K562 (cell line): ENCODE results near the gene DOCK6. TPM values are rescaled to one million over a fixed set of nuclear protein-coding genes. Genes with fewer than 3 reads are reported as not detected.

Experiments
- ATAC-seq: fragments of 200-7000 bp; cut with Tn5 transposase; 3 replicates; pipeline ENCODE4 v1.9.1; 2020; ENCODE audit warnings: moderate library complexity
- BruUV-seq: library from RNA; stranded (reverse); fragments of 400-500 nt; replicated peaks from 2 replicates; lab custom pipeline; 2021; lab: Mats Ljungman, UMichigan
- CTCF ChIA-PET: fragments of 300-600 bp; formaldehyde crosslinking; extraction: SDS; loops from one replicate; lab custom pipeline; 2021; ENCODE audit warnings: low intra/inter-chr PET ratio; lab: Yijun Ruan, JAX
- POLR2A ChIA-PET: fragments of 300-600, 350-650 bp; sonication (Branson Sonifier 250); formaldehyde crosslinking; extraction: SDS; loops from one replicate; lab custom pipeline; 2021; ENCODE audit warnings: antibody characterized with exemption, inconsistent platforms; lab: Yijun Ruan, JAX
- DNase-seq, 4 experiments: peaks; one replicate each; pipeline versions ENCODE4 v3.0.0 to v3.0.0-alpha.2; 2011 to 2018; ENCODE audit warnings: low spot score in 3 of 4, mixed read lengths in 3 of 4; ENCODE audit errors: extremely low read depth in 1 of 4
- FAIRE-seq: peaks from 2 replicates; lab custom pipeline; 2011; peaks lifted over from hg19 to GRCh38; lab: Jason Lieb, UNC
- H2AFZ ChIP-seq: 2 replicates; pipeline ENCODE4 v1.6.0; 2011; ENCODE audit warnings: low read depth, low read length, control low read depth, inconsistent platforms
- H3K27ac ChIP-seq: fragments of 200-600 bp; 3 replicates; pipeline ENCODE4 v1.8.0; 2011; ENCODE audit warnings: low read depth, mild to moderate bottlenecking, control low read depth, inconsistent platforms, low read length, moderate library complexity, mixed read lengths; ENCODE audit errors: extremely low read depth
- H3K27me3 ChIP-seq, 2 experiments: fragments of 300-600 bp in 1 of 2; 2 replicates in 1 of 2; 3 replicates in 1 of 2; pipeline versions ENCODE4 v1.6.0 to v1.8.0; 2011; ENCODE audit warnings: inconsistent platforms in 2 of 2, low read length in 2 of 2, mild to moderate bottlenecking in 1 of 2, mixed read lengths in 1 of 2, moderate library complexity in 1 of 2; ENCODE audit not compliant: control insufficient read depth in 2 of 2, insufficient read depth in 2 of 2
- H3K36me3 ChIP-seq: fragments of 300-600 bp; 3 replicates; pipeline ENCODE4 v1.8.0; 2011; ENCODE audit warnings: mild to moderate bottlenecking, low read length, inconsistent platforms; ENCODE audit not compliant: control insufficient read depth, insufficient read depth
- H3K4me1 ChIP-seq, 2 experiments: fragments of 200-600 bp in 1 of 2; replicated peaks in 1 of 2; 2 replicates in 1 of 2; 3 replicates in 1 of 2; pipeline versions ENCODE4 v1.5.1 to v1.8.0; 2011; ENCODE audit warnings: inconsistent platforms in 2 of 2, low read length in 2 of 2, mild to moderate bottlenecking in 1 of 2, mixed read lengths in 1 of 2, moderate library complexity in 1 of 2; ENCODE audit not compliant: control insufficient read depth in 2 of 2, insufficient read depth in 2 of 2
- H3K4me2 ChIP-seq: 2 replicates; pipeline ENCODE4 v1.6.1; 2011; ENCODE audit warnings: low read length, control low read depth, inconsistent platforms, mixed read lengths; ENCODE audit not compliant: insufficient read depth
- H3K4me3 ChIP-seq: fragments of 200-600 bp; sonication (generic), shearing (Covaris generic); 2 replicates; pipeline ENCODE4 v1.5.1; 2016; ENCODE audit warnings: control low read depth, inconsistent platforms
- H3K79me2 ChIP-seq: fragments of 200-600 bp; 3 replicates; pipeline ENCODE4 v1.8.0; 2011; ENCODE audit warnings: low read length, inconsistent platforms; ENCODE audit not compliant: control insufficient read depth, insufficient read depth
- H3K9ac ChIP-seq, 2 experiments: 2 replicates each; pipeline versions ENCODE4 v1.6.0 to v1.6.1; 2011; ENCODE audit warnings: low read depth in 2 of 2, low read length in 2 of 2, control low read depth in 1 of 2, inconsistent platforms in 1 of 2, mild to moderate bottlenecking in 1 of 2, mixed read lengths in 1 of 2; ENCODE audit not compliant: insufficient read depth in 1 of 2
- H3K9me1 ChIP-seq: one replicate; pipeline ENCODE4 v1.6.0; 2011; ENCODE audit warnings: inconsistent platforms, mild to moderate bottlenecking, low read length, moderate library complexity; ENCODE audit not compliant: control insufficient read depth, insufficient read depth
- H3K9me3 ChIP-seq: replicated peaks from 2 replicates; pipeline ENCODE4 v1.5.1; 2011; ENCODE audit warnings: low read depth, low read length, inconsistent platforms; ENCODE audit not compliant: control insufficient read depth, insufficient read depth
- H4K20me1 ChIP-seq: replicated peaks from 2 replicates; pipeline ENCODE4 v1.6.1; 2011; ENCODE audit warnings: low read length, inconsistent platforms, mixed read lengths; ENCODE audit not compliant: control insufficient read depth, insufficient read depth
- ARID1B ChIP-seq: fragments of 450-650 bp; IDR thresholded peaks from 2 replicates; pipeline ENCODE4 v1.6.1; 2016; ENCODE audit warnings: antibody characterized with exemption, mild to moderate bottlenecking, inconsistent platforms
- BDP1 ChIP-seq: IDR thresholded peaks from 3 replicates; pipeline ENCODE4 v1.6.1; 2011; ENCODE audit not compliant: insufficient read length, insufficient read depth
- BHLHE40 ChIP-seq: IDR thresholded peaks from 2 replicates; pipeline ENCODE4 v1.6.1; 2011; ENCODE audit warnings: low read length, improper control_type of control experiment
- CBFA2T2 ChIP-seq: fragments of 450-650 bp; conservative IDR thresholded peaks from 2 replicates; pipeline ENCODE4 v1.6.1; 2017; ENCODE audit warnings: mild to moderate bottlenecking
- CBFA2T3 ChIP-seq: fragments of 450-650 bp; IDR thresholded peaks from 2 replicates; pipeline ENCODE4 v1.6.1; 2017
- ESRRB ChIP-seq: fragments of 250-450 bp; sonication (Bioruptor Pico); IDR thresholded peaks from 2 replicates; pipeline ENCODE4 v1.5.0; 2020; ENCODE audit warnings: mild to moderate bottlenecking, moderate library complexity, borderline replicate concordance
- ETV1 ChIP-seq: fragments of 450-650 bp; conservative IDR thresholded peaks from 2 replicates; pipeline ENCODE4 v1.6.1; 2016; ENCODE audit warnings: missing genetic modification characterization, control low read depth, low read depth, missing compliant biosample characterization
- ETV6 ChIP-seq, 3 experiments: fragments of 150-350 bp in 1 of 3; sonication (generic) in 1 of 3; formaldehyde crosslinking in 1 of 3; IDR thresholded peaks; 2 replicates each; pipeline versions ENCODE4 v1.6.1 to v1.8.0; 2014 to 2022; ENCODE audit warnings: borderline replicate concordance in 2 of 3, low read depth in 2 of 3, antibody characterized with exemption in 1 of 3, low read length in 1 of 3, mild to moderate bottlenecking in 1 of 3, missing genetic modification reagents in 1 of 3
- FOSL1 ChIP-seq: fragments of 200-800 bp; sonication (Bioruptor generic); conservative IDR thresholded peaks from 2 replicates; pipeline ENCODE4 v1.6.1; 2016; ENCODE audit warnings: missing genetic modification characterization, missing compliant biosample characterization
- JUND ChIP-seq, 2 experiments: IDR thresholded peaks; 2 replicates in 1 of 2; 3 replicates in 1 of 2; pipeline ENCODE4 v1.6.1; 2011; ENCODE audit warnings: borderline replicate concordance in 2 of 2, low read depth in 2 of 2, low read length in 2 of 2, improper control_type of control experiment in 1 of 2, missing biosample characterization in 1 of 2, missing genetic modification characterization in 1 of 2, missing genetic modification reagents in 1 of 2
- KLF16 ChIP-seq: IDR thresholded peaks from 2 replicates; pipeline ENCODE4 v1.6.1; 2016; ENCODE audit warnings: antibody characterized with exemption
- NCOA2 ChIP-seq, 2 experiments: fragments of 450-650 bp; IDR thresholded peaks; 2 replicates each; pipeline ENCODE4 v1.6.1; 2018; ENCODE audit warnings: mild to moderate bottlenecking in 2 of 2, moderate library complexity in 1 of 2; ENCODE audit not compliant: partially characterized antibody in 2 of 2
- POLR2AphosphoS2 ChIP-seq: IDR thresholded peaks from 2 replicates; pipeline ENCODE4 v1.6.1; 2012; ENCODE audit warnings: low read length, improper control_type of control experiment
- RAD21 ChIP-seq, 2 experiments: fragments of 250-450 bp in 1 of 2; fragments of 450-650 bp in 1 of 2; sonication (Bioruptor Pico) in 1 of 2; formaldehyde crosslinking in 1 of 2; IDR thresholded peaks in 1 of 2; conservative IDR thresholded peaks in 1 of 2; 2 replicates each; pipeline versions ENCODE4 v1.4.0 to v1.8.0; 2020 to 2022; ENCODE audit warnings: mild to moderate bottlenecking in 2 of 2, moderate library complexity in 1 of 2
- TAL1 ChIP-seq: fragments of 450-650 bp; IDR thresholded peaks from 2 replicates; pipeline ENCODE4 v1.6.1; 2016; ENCODE audit warnings: mild to moderate bottlenecking
- ZC3H11A ChIP-seq: IDR thresholded peaks from 2 replicates; pipeline ENCODE4 v1.6.1; 2012; ENCODE audit warnings: low read depth, low read length, improper control_type of control experiment
- ZEB2 ChIP-seq: fragments of 450-650 bp; IDR thresholded peaks from 2 replicates; pipeline ENCODE4 v1.6.1; 2016
- ZNF184 ChIP-seq: sonication (generic); formaldehyde crosslinking; IDR thresholded peaks from 2 replicates; pipeline ENCODE4 v1.5.0; 2020; ENCODE audit warnings: missing genetic modification reagents
- WGBS: fragments of 100-300 bp; shearing (Covaris generic); methylation state at CpG from one replicate; pipeline ENCODE4 v1.1.6; 2016; ENCODE audit warnings: low coverage, mixed read lengths; ENCODE audit not compliant: insufficient coverage; ENCODE audit errors: missing lambda C conversion rate; 5-methylcytosine and 5-hydroxymethylcytosine counted together
- in situ Hi-C: fragments of 300-500 bp; cut with MboI; formaldehyde crosslinking; loops from 4 replicates; pipeline ENCODE4 v1.15.0; 2018; ENCODE audit warnings: inconsistent platforms, mixed read lengths
- intact Hi-C: fragments of 100-400 bp; cut with micrococcal nuclease; formaldehyde crosslinking; loops from 2 replicates; pipeline ENCODE4 v1.14.2; 2022
- polyA plus RNA-seq, 8 experiments: library from polyadenylated mRNA; depleted of rRNA in 4 of 8; stranded (reverse) in 5 of 8; unstranded in 3 of 8; fragments of >200 nt; fragmentation: Nextera tagmentation in 2 of 8; fragmentation: Illumina TruSeq in 1 of 8; extraction: Ambion mirVana in 2 of 8; extraction: Trizol in 1 of 8; gene quantifications; 2 replicates each; pipeline versions ENCODE4 v1.2.1 to v1.2.3, GENCODE V29; 2011 to 2014; ENCODE audit warnings: inconsistent platforms in 1 of 8, missing spikeins in 1 of 8
- total RNA-seq, 7 experiments: library from RNA; depleted of rRNA in 6 of 7; stranded (reverse); fragments of >200 nt in 6 of 7; fragmentation: Illumina TruSeq in 2 of 7; extraction: Trizol in 2 of 7; gene quantifications; 2 replicates each; pipeline versions ENCODE4 v1.2.1 to v1.2.3, GENCODE V29; 2011 to 2021; ENCODE audit warnings: low replicate concordance in 1 of 7

Gene DOCK6
- total and polyA plus RNA-seq, 9 of the 15 experiments (the other 6 are each of a cell fraction or from before 2014, with no cell fraction given), result 0.35 to 19.3 (median 3.8) TPM

DNA sequence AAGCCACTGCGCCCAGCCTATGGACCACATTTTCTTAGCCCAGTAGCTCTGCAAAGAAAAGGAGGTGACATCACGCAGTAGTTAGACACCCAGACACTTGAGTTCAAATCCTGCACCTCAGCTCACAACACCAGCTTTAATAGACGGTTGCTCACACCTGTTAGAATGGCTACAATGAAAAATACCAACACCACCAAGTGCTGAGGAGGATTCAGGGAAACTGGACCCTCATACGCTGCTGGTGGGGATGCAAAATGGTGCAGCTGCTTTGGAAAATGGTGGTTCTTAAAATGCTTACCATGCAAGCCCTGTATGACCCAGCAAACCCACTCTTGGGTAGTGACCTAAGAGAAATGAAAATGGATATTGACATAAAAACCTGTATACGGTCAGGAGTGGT is 11.7 kb upstream of the DOCK6 start:
- H3K9ac ChIP-seq, result no peak overlapping the region
- no peak overlapping the region for H3K4me3 ChIP-seq
- no peak overlapping the region for H3K4me2 ChIP-seq
- ChIA-PET POLR2A (interaction anchor here (0.5 to 0.8 kb wide), 3 partner anchors 9 to 101 kb away, joined by 3 read pairs; partner anchors contain the start of gene SWSAP1), CTCF (no interaction called here)
- peaks cover 0 to 4% of the 10 kb centered on the region in 2 experiments; a peak in 2 of 5 replicates for H3K4me1 ChIP-seq
- in situ Hi-C loops, result no loop called here
- H3K9me1 ChIP-seq, result no peaks in the 10 kb centered on the region
- DNase-seq, result no peak
- no peak overlapping the region for H2AFZ ChIP-seq
- ATAC-seq, result no peak
- H3K27ac ChIP-seq, result no peak overlapping the region
- TF ChIP-seq ETV1, result no peak
- TF ChIP-seq ESRRB, result no peak
- peak; percentile 14; the same call in 1 of the 2 replicates for TF ChIP-seq ZNF184 (CRISPR knock-in tag)
- TF ChIP-seq ZC3H11A, result no peak
- TF ChIP-seq NCOA2 (IDR thresholded peaks at IDR 0.05; ENCODE audit: partially characterized antibody in 2 of 2), result no peak
- H3K27me3 ChIP-seq, result peaks cover 0 to 37% of the 10 kb centered on the region in 2 experiments; a peak in 3 of 5 replicates
- no peak for FAIRE-seq
- 10% methylated on average over 5 of the region's 5 CpGs for WGBS
- H4K20me1 ChIP-seq, result no peaks in the 10 kb centered on the region
- no TSS peak for BruUV-seq
- no peaks in the 10 kb centered on the region for H3K79me2 ChIP-seq
- intact Hi-C loops, result no loop called here
- no peaks in the 10 kb centered on the region for H3K36me3 ChIP-seq
- H3K9me3 ChIP-seq, result no peaks in the 10 kb centered on the region

DNA sequence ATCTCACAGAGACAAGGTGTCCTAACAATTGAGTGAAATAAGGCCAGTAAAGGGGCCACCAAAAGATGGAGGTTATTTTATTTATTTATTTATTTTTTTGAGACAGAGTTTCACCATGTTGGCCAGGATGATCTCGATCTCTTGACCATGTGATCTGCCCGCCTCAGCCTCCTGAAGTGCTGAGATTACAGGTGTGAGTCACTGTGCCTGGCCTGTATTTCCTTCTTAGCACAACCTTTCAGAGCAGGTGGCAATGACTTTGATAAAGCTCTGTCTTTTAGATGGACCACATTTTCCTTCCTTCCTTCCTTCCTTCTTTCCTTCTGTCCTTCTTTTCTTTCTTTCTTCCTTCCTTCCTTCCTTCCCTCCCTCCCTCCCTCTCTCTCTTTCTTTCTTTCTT is 11.0 kb upstream of the DOCK6 start:
- in situ Hi-C loops, result no loop called here
- 0% methylated on average over 2 of the region's 2 CpGs for WGBS
- Histone ChIP-seq H3K4me3 (no peak overlapping the region), H3K79me2 (no peaks in the 10 kb centered on the region), H3K9me3 (no peaks in the 10 kb centered on the region), H3K9me1 (no peaks in the 10 kb centered on the region), H3K27ac (no peak overlapping the region), H3K9ac (no peak overlapping the region), H4K20me1 (no peaks in the 10 kb centered on the region), H3K36me3 (no peaks in the 10 kb centered on the region), H2AFZ (no peak overlapping the region), H3K4me1 (peaks cover 0 to 5% of the 10 kb centered on the region in 2 experiments; a peak in 2 of 5 replicates), H3K27me3 (peaks cover 0 to 34% of the 10 kb centered on the region in 2 experiments; a peak in 3 of 5 replicates), H3K4me2 (no peak overlapping the region)
- no peak for FAIRE-seq
- TF ChIP-seq BDP1, result no peak
- peak in 1 of 2 experiments; percentile 46; a peak in 1 of 4 replicates for TF ChIP-seq ETV6 (IDR thresholded peaks at IDR 0.05; ENCODE audit: borderline replicate concordance in 1 of 2, low read depth in 2 of 2, low read length in 1 of 2)
- no peak for TF ChIP-seq ETV6 (CRISPR knock-in tag; IDR thresholded peaks at IDR 0.05; ENCODE audit: borderline replicate concordance)
- TF ChIP-seq JUND (IDR thresholded peaks at IDR 0.05; ENCODE audit: borderline replicate concordance, low read depth, low read length), result peak; percentile 27; the same call in 1 of the 2 replicates
- TF ChIP-seq JUND (tag; IDR thresholded peaks at IDR 0.05; ENCODE audit: borderline replicate concordance, low read depth, low read length), result no peak
- TF ChIP-seq TAL1, result peak; percentile 28; the same call in 1 of the 2 replicates
- no peak for TF ChIP-seq RAD21 (CRISPR knock-in tag; conservative IDR thresholded peaks at IDR 0.05 in 1 of 2, IDR thresholded peaks at IDR 0.05 in 1 of 2)
- peak; percentile 44; the same call in 1 of the 2 replicates for TF ChIP-seq FOSL1
- TF ChIP-seq ARID1B, result peak; percentile 43; the same call in 1 of the 2 replicates
- TF ChIP-seq POLR2AphosphoS2, result no peak
- 0 out of 2 replicates have a peak, but pooled peaks have one; percentile 27 for TF ChIP-seq ZEB2
- no peak for TF ChIP-seq BHLHE40
- no peak for TF ChIP-seq KLF16
- TF ChIP-seq CBFA2T2, result peak; percentile 64
- TF ChIP-seq CBFA2T3, result peak; percentile 66
- ChIA-PET POLR2A (interaction anchor here (0.5 to 0.6 kb wide), 2 partner anchors 10 to 101 kb away, joined by 3 read pairs; partner anchors contain the start of gene SWSAP1), CTCF (no interaction called here)
- no peak for DNase-seq
- no TSS peak for BruUV-seq
- ATAC-seq, result no peak
- intact Hi-C loops, result no loop called here
